PFSK-1 (cell line): ENCODE results near the gene VWF.

Experiments
- FOXP2 ChIP-seq: optimal IDR thresholded peaks from 2 replicates; pipeline ENCODE3; 2011; ENCODE audit warnings: borderline replicate concordance, control low read depth, inconsistent platforms; ENCODE audit not compliant: insufficient read depth; ENCODE audit errors: extremely low read length, extremely low read depth
- POLR2AphosphoS5 ChIP-seq: IDR thresholded peaks from 2 replicates; pipeline ENCODE4 v1.6.1; 2012; ENCODE audit warnings: low read depth, mild to moderate bottlenecking, control low read depth, low read length, moderate library complexity
- SIN3A ChIP-seq: IDR thresholded peaks from 2 replicates; pipeline ENCODE4 v1.6.1; 2012; ENCODE audit warnings: mild to moderate bottlenecking, low read length, moderate library complexity, borderline replicate concordance; ENCODE audit not compliant: insufficient read depth
- TAF1 ChIP-seq: IDR thresholded peaks from 2 replicates; pipeline ENCODE4 v1.6.1; 2012; ENCODE audit warnings: low read length, control low read depth, borderline replicate concordance; ENCODE audit not compliant: insufficient read depth
- TF ChIP-seq, protein P1 (sequence below), 2 experiments: IDR thresholded peaks; 2 replicates each; pipeline versions ENCODE4 v1.6.1 to v1.8.0; 2011 to 2012; ENCODE audit warnings: low read depth in 2 of 2, low read length in 2 of 2, control low read depth in 1 of 2, inconsistent platforms in 1 of 2, mild to moderate bottlenecking in 1 of 2, moderate library complexity in 1 of 2; ENCODE audit not compliant: insufficient read depth in 1 of 2

VWF gene

DNA sequence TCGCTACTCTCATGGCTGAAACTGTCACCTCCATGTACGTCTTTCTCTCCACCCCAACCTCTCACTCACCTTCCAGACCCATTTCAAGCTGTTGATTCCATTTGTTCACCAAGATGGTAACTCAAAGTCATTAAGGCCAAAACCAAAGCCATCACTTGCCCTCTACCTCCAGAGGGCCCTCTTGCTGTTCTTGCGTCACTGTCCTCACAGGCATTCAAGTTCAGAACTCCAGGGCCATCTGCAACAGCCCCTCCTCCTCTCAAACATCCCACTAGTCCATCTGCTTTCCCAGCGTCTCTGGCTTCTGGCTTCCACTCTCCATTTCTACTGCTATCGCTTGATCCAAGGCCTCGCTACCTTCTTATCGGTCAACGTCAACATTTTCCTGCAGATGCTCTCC is 74.5 kb downstream of the VWF start:
- TF ChIP-seq FOXP2 (no peak), POLR2AphosphoS5 (no peak), TAF1 (no peak), SIN3A (no peak)
- TF ChIP-seq, protein P1, sequence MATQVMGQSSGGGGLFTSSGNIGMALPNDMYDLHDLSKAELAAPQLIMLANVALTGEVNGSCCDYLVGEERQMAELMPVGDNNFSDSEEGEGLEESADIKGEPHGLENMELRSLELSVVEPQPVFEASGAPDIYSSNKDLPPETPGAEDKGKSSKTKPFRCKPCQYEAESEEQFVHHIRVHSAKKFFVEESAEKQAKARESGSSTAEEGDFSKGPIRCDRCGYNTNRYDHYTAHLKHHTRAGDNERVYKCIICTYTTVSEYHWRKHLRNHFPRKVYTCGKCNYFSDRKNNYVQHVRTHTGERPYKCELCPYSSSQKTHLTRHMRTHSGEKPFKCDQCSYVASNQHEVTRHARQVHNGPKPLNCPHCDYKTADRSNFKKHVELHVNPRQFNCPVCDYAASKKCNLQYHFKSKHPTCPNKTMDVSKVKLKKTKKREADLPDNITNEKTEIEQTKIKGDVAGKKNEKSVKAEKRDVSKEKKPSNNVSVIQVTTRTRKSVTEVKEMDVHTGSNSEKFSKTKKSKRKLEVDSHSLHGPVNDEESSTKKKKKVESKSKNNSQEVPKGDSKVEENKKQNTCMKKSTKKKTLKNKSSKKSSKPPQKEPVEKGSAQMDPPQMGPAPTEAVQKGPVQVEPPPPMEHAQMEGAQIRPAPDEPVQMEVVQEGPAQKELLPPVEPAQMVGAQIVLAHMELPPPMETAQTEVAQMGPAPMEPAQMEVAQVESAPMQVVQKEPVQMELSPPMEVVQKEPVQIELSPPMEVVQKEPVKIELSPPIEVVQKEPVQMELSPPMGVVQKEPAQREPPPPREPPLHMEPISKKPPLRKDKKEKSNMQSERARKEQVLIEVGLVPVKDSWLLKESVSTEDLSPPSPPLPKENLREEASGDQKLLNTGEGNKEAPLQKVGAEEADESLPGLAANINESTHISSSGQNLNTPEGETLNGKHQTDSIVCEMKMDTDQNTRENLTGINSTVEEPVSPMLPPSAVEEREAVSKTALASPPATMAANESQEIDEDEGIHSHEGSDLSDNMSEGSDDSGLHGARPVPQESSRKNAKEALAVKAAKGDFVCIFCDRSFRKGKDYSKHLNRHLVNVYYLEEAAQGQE (IDR thresholded peaks at IDR 0.05; ENCODE audit: insufficient read depth in 1 of 2, low read depth in 2 of 2, low read length in 2 of 2), result no peak

DNA sequence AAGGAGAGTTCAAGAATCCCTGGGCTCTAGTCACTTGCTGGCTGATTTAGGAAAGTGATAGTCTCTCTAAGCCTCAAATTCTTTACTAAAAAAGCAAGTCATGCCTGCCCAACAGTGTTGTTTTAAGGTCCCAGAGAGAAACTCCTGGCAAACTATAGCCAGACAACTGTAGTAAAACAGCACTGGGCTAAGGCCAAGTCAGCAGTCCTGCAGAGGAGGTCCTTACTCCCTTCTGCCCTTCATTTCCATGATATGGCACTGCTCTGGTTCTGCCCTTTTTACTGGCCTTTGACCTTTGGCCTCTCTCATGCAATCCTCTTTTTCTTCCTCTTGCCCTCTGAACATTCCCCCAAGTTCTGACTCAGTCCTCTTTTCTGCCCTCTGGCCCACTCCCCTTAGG is 74.9 kb downstream of the VWF start:
- TF ChIP-seq FOXP2, result no peak
- no peak for TF ChIP-seq SIN3A
- TF ChIP-seq, protein P1 (IDR thresholded peaks at IDR 0.05; ENCODE audit: insufficient read depth in 1 of 2, low read depth in 2 of 2, low read length in 2 of 2), result no peak
- TF ChIP-seq POLR2AphosphoS5, result no peak
- no peak for TF ChIP-seq TAF1

DNA sequence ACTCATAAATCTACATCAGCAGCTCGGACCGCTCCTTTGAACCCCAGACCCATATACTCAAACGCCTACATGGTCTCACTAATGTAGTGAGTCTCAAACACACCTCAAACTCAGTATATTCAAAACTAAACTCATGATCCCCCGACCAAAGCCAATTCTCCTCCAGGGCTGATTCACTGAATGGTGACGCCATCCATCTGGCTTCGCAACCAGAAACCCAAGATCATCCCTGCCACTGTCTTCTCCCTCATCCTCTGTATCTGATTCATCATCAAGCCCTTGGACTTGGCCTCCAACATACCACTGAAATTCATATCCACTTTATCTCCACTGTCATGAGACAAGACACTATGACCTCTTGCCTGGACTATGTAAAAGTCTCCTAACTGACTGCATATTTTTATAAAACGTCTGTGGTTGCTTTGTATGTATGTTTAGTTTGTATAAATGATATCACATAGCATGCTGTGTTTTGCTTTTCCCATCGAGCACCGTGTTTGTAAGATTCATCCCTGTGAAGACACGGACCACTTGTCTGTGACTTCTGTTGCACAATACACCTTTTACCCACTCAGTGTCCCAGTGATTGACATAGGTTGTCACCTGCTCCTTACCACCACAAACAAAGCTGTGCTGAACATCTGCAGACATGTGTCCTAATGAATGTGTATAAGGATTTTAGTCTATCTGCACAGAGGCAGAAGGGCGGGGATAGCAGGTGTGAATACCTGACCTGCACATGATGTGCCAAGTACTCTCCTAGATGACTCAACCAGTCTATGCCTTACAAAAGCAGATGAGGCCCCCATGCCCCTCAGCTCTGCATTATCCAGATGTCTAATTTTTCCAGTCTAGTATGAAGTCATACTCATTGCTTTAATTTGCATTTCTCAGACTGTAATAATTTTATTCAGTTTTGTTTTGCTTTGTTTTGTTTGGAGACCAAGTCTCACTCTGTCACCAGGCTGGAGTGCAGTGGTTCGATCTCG is 76.9 kb downstream of the VWF start:
- no peak for TF ChIP-seq FOXP2
- no peak for TF ChIP-seq TAF1
- TF ChIP-seq POLR2AphosphoS5, result no peak
- no peak for TF ChIP-seq SIN3A
- TF ChIP-seq, protein P1 (IDR thresholded peaks at IDR 0.05; ENCODE audit: insufficient read depth in 1 of 2, low read depth in 2 of 2, low read length in 2 of 2), result no peak

DNA sequence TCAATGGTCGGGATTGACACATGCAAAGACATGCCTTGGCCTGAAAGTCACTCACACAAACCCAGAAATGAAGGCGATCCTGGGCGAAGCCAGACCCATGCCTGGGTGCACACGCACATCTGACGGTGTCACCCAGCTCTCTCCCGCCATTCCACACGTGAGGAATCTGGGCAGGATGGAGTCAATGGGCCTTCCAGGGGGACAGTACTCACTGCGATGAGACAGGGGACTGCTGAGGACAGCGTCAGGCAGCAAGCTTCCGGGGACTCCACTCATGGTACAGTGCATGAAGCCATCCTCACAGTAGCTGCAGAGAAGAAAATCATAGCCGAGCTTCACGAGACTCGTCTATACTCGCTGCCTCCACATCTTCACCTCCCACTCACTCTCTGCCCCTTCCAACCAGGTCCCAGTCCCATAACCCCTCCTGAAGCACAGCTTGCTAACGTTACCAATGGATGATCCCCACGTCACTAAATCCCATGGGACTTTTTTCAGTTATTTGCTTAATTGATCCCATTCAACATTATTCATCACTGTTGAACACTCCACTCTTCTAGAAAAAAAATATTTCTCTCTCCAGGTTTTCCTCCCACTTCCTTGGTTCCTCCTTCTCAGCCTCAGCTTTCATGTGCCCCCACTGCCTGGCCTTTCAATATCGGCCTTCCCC is 77.8 kb downstream of the VWF start:
- TF ChIP-seq SIN3A (no peak), POLR2AphosphoS5 (no peak), FOXP2 (no peak), TAF1 (no peak)
- TF ChIP-seq, protein P1 (IDR thresholded peaks at IDR 0.05; ENCODE audit: insufficient read depth in 1 of 2, low read depth in 2 of 2, low read length in 2 of 2), result no peak
